HG02678 (cell line): ENCODE data around the gene GRIK5.
"Not testable (repeated sequence)": the region's sequence is repeated elsewhere in the genome, so short reads cannot be mapped to it uniquely, and the experiment has no call there.

Experiments used
- ATAC-seq: cut with Tn5 transposase; IDR thresholded peaks from one replicate; pipeline ENCODE4 v1.9.1; 2021; ENCODE audit warnings: mild to moderate bottlenecking, moderate library complexity; ENCODE audit not compliant: unreplicated experiment

Gene GRIK5

GRCh38 chr19:42053037-42053935 is 16.7 kb downstream of the GRIK5 start:
- no peak for ATAC-seq

GRCh38 chr19:42052241-42052863 is 17.7 kb downstream of the GRIK5 start:
- no peak for ATAC-seq

GRCh38 chr19:42051166-42052115 is 18.6 kb downstream of the GRIK5 start:
- no peak for ATAC-seq

- no peak for ATAC-seq
Observed at GRCh38 chr19:42048992-42049391, 21.0 kb downstream of the GRIK5 start.

- ATAC-seq, result no peak
Observed at GRCh38 chr19:42045575-42045974, 24.4 kb downstream of the GRIK5 start.

GRCh38 chr19:42042455-42043170 is 27.4 kb downstream of the GRIK5 start:
- no peak for ATAC-seq

GRCh38 chr19:42040491-42040890 is 29.5 kb downstream of the GRIK5 start:
- ATAC-seq, result not testable (repeated sequence)

GRCh38 chr19:42040031-42040430 is 30.0 kb downstream of the GRIK5 start:
- no peak for ATAC-seq

GRCh38 chr19:42038666-42039065 is 31.3 kb downstream of the GRIK5 start:
- ATAC-seq, result no peak

GRCh38 chr19:42037649-42038048 is 32.4 kb downstream of the GRIK5 start:
- ATAC-seq, result no peak

- not testable (repeated sequence) for ATAC-seq
Observed at GRCh38 chr19:42034640-42035391, 35.2 kb downstream of the GRIK5 start.

GRCh38 chr19:42033413-42033812 is 36.6 kb downstream of the GRIK5 start:
- no peak for ATAC-seq

- ATAC-seq, result no peak
Observed at GRCh38 chr19:42032431-42032830, 37.6 kb downstream of the GRIK5 start.

- ATAC-seq, result no peak
Observed at GRCh38 chr19:42030645-42031440, 39.2 kb downstream of the GRIK5 start.

GRCh38 chr19:42028304-42029216 is 41.4 kb downstream of the GRIK5 start:
- ATAC-seq, result no peak

GRCh38 chr19:42024622-42025111 is 45.3 kb downstream of the GRIK5 start:
- no peak for ATAC-seq

GRCh38 chr19:42023943-42024260 is 46.1 kb downstream of the GRIK5 start:
- ATAC-seq, result no peak
